Measurements from ENCODE around the gene STK35.

GRCh38 chr20:2139250-2139649 lies 37.6 kb downstream of the STK35 start:
- TF ChIP-seq CTCF (conservative IDR thresholded peaks at IDR 0.05; ENCODE audit: low read depth in 2 of 2): no peak
- no peak for TF ChIP-seq POLR2AphosphoS5 (IDR thresholded peaks at IDR 0.05; ENCODE audit: low read depth)
- TF ChIP-seq REST (IDR thresholded peaks at IDR 0.05; ENCODE audit: unreplicated experiment): no peak
- no peak for TF ChIP-seq EZH2 (IDR thresholded peaks at IDR 0.05; ENCODE audit: low read depth, unreplicated experiment)
- no peak for TF ChIP-seq CREB1 (CRISPR knock-in tag; IDR thresholded peaks at IDR 0.05; ENCODE audit: low read depth)
- no peak for TF ChIP-seq EZH2phosphoT487 (IDR thresholded peaks at IDR 0.05; ENCODE audit: unreplicated experiment)
- no peak for TF ChIP-seq ZNF331 (CRISPR knock-in tag; IDR thresholded peaks at IDR 0.05; ENCODE audit: low read depth)
- no peak for TF ChIP-seq ETS1 (IDR thresholded peaks at IDR 0.05)
- TF ChIP-seq JUNB (IDR thresholded peaks at IDR 0.05; ENCODE audit: unreplicated experiment): no peak
- no peak for TF ChIP-seq ZNF114 (CRISPR knock-in tag; IDR thresholded peaks at IDR 0.05)
- no peak for TF ChIP-seq STAT1 (IDR thresholded peaks at IDR 0.05; ENCODE audit: unreplicated experiment)
- no peak for TF ChIP-seq ZNF462 (CRISPR knock-in tag; IDR thresholded peaks at IDR 0.05)
